KOPT-K1 (cell line): ENCODE measurements around the gene VCL.
"Not testable (repeated sequence)": the region's sequence is repeated elsewhere in the genome, so short reads cannot be mapped to it uniquely, and the experiment has no call there.

Source experiments
- H3K27ac ChIP-seq: fragments of 200-600 bp; sonication (generic); 2 replicates; pipeline ENCODE4 v1.5.1; 2016; ENCODE audit warnings: antibody characterized with exemption, mild to moderate bottlenecking, low read depth, low read length; ENCODE audit not compliant: poor library complexity, severe bottlenecking
- H3K36me3 ChIP-seq: fragments of 200-600 bp; sonication (generic); 2 replicates; pipeline ENCODE4 v1.5.1; 2017; ENCODE audit warnings: antibody characterized with exemption, mild to moderate bottlenecking, low read length, moderate library complexity; ENCODE audit not compliant: insufficient read depth
- H3K9me3 ChIP-seq: fragments of 200-600 bp; sonication (generic); 2 replicates; pipeline ENCODE4 v1.5.1; 2017; ENCODE audit warnings: antibody characterized with exemption, low read length, mild to moderate bottlenecking; ENCODE audit not compliant: insufficient read depth, poor library complexity, severe bottlenecking

VCL gene

DNA sequence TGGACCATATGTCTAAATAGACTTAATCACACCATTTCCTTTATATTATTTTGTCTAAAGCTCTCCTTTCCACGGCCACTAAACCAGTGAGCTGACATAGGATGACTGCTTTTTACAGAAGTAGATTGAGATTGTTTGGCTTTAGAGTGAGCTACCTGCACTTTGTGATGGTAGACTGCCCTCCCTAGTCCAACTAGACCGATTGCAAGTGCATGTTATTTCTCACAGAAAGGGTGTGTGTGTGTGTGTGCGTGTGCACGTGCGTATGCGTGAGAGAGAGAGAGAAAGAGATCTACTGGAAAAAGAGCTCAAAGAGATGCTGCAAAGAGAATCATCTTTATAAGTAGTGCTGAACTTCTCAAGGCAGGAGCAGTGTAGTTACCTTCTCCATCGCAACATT, 60.7 kb downstream of the VCL start:
- Histone ChIP-seq H3K27ac (no peak overlapping the region), H3K9me3 (no peaks in the 10 kb centered on the region), H3K36me3 (no peaks in the 10 kb centered on the region)

DNA sequence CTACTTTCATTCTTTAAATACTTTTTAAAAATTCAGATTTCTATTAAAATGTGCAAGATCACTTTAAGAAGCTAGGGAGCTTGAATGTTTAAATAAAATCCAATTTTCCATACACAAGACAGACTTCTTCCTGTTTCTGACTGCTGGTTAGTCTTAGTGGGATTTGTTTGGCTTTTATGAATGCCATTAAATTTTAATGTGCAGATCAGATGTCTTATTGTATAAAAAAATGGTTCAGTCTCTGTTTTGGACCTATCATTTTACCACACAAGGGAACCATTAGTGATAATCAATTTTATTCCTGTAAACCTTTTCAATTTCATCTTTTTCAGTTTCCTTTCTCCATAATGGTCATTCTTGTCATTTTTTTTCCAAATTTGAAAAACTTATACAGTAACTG, 63.2 kb downstream of the VCL start:
- Histone ChIP-seq H3K27ac (no peak overlapping the region), H3K9me3 (no peaks in the 10 kb centered on the region), H3K36me3 (no peaks in the 10 kb centered on the region)

DNA sequence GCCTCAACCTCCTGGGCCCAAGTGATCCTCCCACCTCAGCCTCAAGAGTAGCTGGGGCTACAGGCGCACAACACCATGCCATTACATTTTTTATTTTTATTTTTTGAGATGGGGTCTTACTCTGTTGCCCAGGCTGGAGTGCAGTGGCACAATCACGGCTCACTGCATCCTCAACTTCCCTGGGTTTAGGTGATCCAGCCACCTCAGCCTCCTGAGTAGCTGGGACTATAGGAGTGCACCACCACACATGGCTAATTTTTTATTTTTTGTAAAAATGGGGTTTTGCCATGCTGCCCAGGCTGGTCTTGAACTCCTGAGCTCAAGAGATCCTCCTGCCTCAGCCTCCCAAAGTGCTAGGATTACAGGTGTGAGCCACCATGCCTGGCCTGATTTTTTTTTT, 64.1 kb downstream of the VCL start:
- H3K9me3 ChIP-seq, H3K27ac ChIP-seq, H3K36me3 ChIP-seq: not testable (repeated sequence)

DNA sequence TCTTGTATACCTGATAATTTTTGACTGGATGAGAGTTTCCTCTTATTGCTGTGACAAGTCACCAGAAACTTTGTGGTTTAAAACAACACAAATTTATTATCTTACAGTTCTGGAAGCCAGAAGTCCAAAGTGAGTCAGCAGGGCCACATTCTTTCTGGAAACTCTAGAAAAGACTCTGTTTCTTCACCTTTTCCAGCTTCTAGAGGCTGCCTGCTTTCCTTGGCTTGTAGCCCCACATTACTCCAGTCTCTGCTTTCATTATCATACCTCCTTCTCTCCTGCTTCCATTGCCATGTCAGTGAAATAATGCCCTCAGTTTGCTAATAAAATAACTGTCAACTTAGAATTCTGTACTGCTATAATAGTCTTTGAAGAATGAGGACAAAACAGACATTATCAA, 65.3 kb downstream of the VCL start:
- Histone ChIP-seq H3K9me3 (no peaks in the 10 kb centered on the region), H3K36me3 (no peaks in the 10 kb centered on the region), H3K27ac (no peak overlapping the region)

DNA sequence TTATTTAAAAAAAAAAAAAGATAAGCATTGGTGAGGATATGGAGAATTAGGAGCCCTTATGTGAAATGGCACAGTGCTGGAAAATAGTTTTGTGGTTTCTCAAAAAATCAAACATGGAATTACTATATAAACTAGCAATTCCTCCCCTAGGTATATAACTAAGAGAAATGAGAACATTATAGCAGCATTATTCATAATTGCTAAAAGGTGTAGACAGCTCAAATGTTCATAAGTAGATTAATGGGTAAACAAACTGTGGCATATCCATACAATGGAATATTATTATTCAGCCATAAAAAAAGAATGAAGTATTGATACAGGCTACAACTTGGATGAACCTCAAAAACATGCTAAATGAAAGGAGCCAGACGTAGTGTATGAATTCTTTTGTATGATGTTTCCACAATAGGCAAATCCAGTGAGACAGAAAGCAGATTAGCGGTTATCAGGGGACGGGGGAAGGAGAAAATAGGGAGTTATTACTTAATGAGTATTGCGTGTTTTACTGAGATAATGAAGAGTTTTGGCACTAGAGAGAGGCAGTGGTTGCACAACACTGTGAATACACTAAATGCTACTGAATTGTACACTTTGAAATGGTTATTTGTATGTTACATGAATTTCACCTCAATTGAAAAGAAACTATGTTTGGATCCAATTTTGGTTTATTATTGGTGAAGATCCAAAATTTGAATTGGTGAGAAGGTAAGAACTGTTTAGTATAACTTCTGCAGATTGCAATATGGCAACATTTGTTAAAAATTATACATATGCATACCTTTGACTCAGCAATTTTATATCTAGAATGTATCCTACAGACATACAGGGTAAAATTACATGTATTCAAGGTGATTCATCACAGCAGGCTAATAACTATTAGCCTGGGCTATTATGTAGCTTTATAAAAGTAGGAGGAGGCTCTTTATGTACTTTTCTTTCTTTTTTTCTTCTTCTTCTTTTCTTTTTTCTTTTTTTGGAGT, 69.7 kb downstream of the VCL start:
- no peak overlapping the region for H3K27ac ChIP-seq
- H3K36me3 ChIP-seq: no peaks in the 10 kb centered on the region
- no peaks in the 10 kb centered on the region for H3K9me3 ChIP-seq

DNA sequence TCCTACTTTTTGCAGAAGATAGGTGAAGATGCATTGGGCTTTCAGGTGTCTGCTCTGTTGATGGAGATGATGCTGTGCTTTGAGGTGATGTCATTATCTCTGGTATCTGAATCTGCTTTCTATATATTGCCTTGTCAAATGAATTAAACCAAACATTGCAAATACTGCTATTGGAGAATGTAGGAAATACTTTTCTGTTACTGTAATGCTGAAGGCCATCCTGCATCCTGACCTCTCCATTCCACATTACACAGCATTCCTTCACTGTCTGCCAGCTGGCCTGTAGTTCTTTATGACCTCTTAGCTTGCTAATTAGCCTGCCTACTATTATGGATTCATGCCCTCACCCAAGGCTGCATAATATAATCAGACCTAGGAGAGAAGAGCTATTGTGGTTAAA, 73.2 kb downstream of the VCL start:
- Histone ChIP-seq H3K9me3 (no peaks in the 10 kb centered on the region), H3K27ac (no peak overlapping the region), H3K36me3 (no peaks in the 10 kb centered on the region)

DNA sequence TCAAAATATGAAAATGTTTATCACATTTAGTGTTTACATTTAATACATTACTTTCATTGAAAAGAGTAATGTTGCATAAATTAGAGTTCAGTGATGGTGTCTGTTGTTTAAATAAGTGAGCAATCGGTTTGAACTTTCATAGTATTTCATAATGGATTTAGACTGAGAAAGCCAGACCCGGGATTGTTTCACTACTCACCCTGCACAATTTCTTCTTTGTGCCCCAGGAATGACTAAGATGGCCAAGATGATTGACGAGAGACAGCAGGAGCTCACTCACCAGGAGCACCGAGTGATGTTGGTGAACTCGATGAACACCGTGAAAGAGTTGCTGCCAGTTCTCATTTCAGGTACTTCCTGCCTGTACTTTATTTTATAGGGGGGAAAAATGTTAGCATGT, 74.6 kb downstream of the VCL start:
- Histone ChIP-seq H3K36me3 (no peaks in the 10 kb centered on the region), H3K27ac (no peak overlapping the region), H3K9me3 (no peaks in the 10 kb centered on the region)

DNA sequence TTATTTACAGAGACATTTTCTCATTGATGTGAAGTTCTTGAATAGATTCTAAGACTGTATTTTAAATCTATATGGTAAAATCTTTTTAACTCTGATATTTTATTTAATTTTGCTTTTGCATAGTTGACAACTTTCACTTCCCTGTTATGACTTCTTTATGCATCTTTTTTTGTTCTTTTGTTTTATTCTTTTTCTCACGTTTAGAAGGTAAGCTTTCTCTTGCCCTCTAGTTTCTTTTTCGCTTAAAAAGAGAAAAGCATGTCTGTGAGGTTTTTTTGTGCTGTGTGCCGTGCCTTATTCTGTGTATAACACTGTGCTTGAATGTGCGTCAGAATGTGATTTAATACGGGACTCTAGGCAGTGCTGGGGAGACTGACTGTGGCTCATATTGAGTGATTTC, 78.0 kb downstream of the VCL start:
- Histone ChIP-seq H3K9me3 (no peaks in the 10 kb centered on the region), H3K36me3 (no peaks in the 10 kb centered on the region), H3K27ac (no peak overlapping the region)

DNA sequence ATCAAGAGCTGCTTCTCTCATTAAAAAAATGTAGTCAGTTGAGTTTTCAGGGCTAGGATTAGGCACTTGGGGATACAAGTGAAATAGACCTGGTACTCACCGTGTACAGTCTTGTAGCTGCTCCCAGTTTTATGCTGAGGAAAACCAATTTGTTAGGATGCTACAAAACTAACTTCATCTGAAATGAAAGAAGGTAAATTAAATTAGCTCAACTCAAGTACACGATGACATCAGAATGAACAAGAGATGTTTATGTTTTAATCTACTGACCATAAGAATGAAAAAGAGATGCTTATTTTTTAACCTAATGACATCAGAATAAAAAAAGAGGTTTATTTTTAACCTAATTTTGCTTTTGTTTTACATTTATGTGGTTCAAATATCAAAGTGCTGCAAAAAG, 79.0 kb downstream of the VCL start:
- H3K36me3 ChIP-seq: no peaks in the 10 kb centered on the region
- H3K9me3 ChIP-seq: no peaks in the 10 kb centered on the region
- no peak overlapping the region for H3K27ac ChIP-seq

DNA sequence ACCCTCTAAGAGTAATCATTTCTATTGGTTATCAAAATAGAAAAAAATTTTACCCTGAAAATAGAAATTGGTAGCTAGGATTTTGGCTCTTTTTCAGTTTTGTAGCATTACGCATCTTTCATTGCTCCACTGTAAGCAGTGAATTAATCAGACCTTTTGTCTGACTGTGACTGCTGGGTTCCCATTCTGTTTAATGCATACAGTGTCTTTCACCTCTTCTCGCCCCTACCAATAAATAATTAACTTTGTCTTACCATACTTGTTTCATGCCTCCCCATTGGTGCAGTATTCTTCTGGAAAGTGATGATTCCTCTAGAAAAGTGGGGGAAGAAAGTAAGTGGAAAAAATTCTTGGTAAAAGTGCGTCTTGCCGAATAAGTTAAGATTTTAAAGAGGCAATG, 79.5 kb downstream of the VCL start:
- H3K36me3 ChIP-seq: no peaks in the 10 kb centered on the region
- no peak overlapping the region for H3K27ac ChIP-seq
- H3K9me3 ChIP-seq: no peaks in the 10 kb centered on the region

DNA sequence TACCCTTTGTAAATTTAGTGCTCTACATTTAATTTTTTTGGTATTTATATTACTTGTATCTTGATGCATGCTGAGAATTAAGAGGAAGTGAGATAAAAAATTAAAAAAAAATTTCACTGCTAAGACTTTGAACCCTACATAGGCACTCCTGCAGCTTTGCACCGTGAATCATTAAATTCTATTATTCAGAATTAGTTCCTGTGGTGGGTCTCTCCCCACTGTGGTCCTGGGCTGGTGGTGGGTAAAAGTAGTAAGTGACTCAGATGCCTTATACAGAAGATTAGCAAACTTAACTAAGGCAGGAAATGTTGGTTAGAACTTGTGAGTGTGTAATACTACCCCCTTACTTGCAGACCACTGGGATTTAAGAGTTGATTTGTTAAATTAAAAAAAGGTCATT, 80.1 kb downstream of the VCL start:
- Histone ChIP-seq H3K9me3 (no peaks in the 10 kb centered on the region), H3K36me3 (no peaks in the 10 kb centered on the region), H3K27ac (no peak overlapping the region)

DNA sequence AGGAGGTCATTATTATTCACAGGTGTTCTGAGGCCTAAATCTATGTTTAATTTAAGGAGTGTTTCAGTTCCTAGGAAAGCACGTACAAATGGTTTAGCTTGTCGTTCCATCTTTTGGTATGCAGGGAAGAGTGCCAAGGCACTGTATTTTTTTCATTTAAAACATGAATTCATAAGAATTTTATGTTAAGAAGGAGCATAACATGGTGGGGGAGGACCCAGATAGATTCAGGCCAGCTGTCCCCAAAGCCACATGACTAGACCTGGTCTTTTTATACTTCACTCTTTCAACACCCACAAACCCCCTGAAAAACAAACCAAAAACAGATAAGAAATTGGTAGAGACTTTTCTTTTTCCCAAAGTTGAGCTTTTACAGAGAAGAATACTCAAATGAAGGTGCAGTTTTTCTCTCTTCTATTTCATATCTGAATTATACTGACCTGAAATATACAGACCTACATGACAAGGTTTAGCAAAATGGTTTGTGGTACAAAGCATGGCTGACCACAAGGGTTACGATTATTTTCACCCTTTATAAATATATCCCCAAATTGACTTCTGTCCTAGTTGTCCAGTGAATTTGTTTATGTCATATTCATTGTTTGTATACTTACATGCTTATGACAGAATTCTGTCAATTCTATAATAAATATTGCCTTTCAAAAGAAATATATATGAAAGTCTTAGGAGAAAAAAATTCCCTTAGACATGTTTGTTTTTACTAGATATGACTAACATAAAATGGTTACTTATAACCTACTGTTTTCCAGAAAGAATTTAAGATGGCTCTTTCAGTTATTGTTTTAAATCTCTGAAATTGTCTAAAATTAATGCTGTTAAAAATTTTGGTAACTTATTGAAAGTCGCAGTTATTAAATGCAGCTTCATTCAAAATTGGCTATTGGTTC, 81.4 kb downstream of the VCL start:
- no peaks in the 10 kb centered on the region for H3K36me3 ChIP-seq
- no peak overlapping the region for H3K27ac ChIP-seq
- no peaks in the 10 kb centered on the region for H3K9me3 ChIP-seq

DNA sequence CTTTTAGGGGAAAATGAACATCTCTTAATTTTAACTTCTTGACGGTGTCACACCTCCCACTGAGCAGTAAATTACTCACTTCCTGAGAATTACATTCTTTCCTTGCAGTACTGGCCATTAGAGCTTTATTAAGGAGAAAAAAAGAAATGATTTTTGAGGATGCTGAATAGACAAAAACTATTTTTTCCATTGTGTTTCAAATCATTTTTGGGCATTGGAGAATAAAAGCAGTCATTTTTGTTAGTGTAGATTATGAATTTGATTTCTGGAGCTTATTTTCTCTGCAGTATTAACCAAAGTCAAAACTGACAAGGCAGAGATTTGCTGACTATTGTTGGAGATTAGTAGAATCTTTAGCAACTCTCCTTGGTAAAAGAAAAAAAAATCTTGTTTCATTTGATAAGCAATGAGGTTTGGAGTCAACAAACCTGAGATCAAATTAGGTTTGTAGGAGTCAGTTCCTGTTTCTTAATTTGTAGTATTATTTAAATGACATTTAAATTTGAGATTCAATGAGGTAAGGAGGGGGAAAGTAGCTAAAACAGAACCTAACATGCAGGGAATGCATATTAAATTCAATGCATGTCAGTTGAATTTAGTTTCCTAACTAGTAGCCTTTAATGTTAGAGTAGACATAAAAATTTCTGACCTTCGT, 82.1 kb downstream of the VCL start:
- H3K36me3 ChIP-seq: no peaks in the 10 kb centered on the region
- no peaks in the 10 kb centered on the region for H3K9me3 ChIP-seq
- no peak overlapping the region for H3K27ac ChIP-seq

DNA sequence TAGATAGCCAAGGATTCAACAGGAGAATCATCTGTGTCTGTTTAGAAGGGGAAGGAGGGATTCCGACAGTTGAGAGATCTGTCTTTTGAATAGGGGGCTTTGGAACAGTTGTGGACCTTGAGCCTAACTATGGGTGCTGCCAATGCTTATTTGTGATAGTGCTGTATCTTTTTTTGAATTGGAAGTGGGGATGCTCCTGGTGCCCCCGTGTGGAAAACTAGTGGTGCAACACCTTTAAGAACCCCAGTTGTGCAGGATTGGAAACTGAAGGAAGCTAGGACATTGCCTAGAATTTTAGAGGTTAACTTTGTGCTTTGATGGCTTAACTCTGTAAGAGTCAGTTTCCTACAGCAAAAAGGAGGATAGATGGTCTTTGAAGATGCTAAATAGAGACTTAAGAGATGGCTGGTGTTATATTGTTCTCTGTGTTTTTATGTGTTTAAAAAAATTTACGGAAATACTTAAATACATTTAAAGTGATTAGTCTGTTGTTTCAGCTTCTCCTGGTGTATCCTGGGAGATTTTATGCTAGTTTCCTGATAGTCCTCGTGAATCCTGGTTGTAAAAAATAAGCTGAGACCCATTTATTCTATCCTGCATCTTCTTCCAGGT, 83.4 kb downstream of the VCL start:
- H3K27ac ChIP-seq: no peak overlapping the region
- H3K36me3 ChIP-seq: no peaks in the 10 kb centered on the region
- H3K9me3 ChIP-seq: no peaks in the 10 kb centered on the region
